Epithelial cell of proximal tubule (primary cell): ENCODE data around the gene GAS6. TPM values are rescaled to one million over a fixed set of nuclear protein-coding genes. Genes with fewer than 3 reads are reported as not detected.

Experiments used
- DNase-seq: peaks from one replicate; pipeline ENCODE4 v3.0.0-alpha.2; 2011; ENCODE audit warnings: low read depth
- H3K4me3 ChIP-seq: 2 replicates; pipeline ENCODE4 v1.5.1; 2011; ENCODE audit warnings: low read depth, mild to moderate bottlenecking, low read length
- CTCF ChIP-seq: conservative IDR thresholded peaks from 2 replicates; pipeline ENCODE4 v1.5.1; 2012; ENCODE audit warnings: low read depth, mild to moderate bottlenecking, low read length
- total RNA-seq: library from RNA; depleted of rRNA; stranded (reverse); fragments of >200 nt; gene quantifications from 2 replicates; pipeline ENCODE4 v1.2.3, GENCODE V29; 2015

GAS6 gene
- total RNA-seq, 1 donor from 2014 or later: 127 TPM

GRCh38 chr13:113816946-113817859 lies 46.7 kb downstream of the GAS6 start:
- DNase-seq: no peak
- peak; percentile 88 for TF ChIP-seq CTCF
- H3K4me3 ChIP-seq: no peak overlapping the region

GRCh38 chr13:113816254-113816929 lies 47.5 kb downstream of the GAS6 start:
- no peak overlapping the region for H3K4me3 ChIP-seq
- TF ChIP-seq CTCF: no peak
- DNase-seq: no peak

GRCh38 chr13:113815151-113816058 lies 48.5 kb downstream of the GAS6 start:
- no peak overlapping the region for H3K4me3 ChIP-seq
- DNase-seq: no peak
- no peak for TF ChIP-seq CTCF

GRCh38 chr13:113814435-113814821 lies 49.4 kb downstream of the GAS6 start:
- no peak for DNase-seq
- no peak for TF ChIP-seq CTCF
- no peak overlapping the region for H3K4me3 ChIP-seq

DNA sequence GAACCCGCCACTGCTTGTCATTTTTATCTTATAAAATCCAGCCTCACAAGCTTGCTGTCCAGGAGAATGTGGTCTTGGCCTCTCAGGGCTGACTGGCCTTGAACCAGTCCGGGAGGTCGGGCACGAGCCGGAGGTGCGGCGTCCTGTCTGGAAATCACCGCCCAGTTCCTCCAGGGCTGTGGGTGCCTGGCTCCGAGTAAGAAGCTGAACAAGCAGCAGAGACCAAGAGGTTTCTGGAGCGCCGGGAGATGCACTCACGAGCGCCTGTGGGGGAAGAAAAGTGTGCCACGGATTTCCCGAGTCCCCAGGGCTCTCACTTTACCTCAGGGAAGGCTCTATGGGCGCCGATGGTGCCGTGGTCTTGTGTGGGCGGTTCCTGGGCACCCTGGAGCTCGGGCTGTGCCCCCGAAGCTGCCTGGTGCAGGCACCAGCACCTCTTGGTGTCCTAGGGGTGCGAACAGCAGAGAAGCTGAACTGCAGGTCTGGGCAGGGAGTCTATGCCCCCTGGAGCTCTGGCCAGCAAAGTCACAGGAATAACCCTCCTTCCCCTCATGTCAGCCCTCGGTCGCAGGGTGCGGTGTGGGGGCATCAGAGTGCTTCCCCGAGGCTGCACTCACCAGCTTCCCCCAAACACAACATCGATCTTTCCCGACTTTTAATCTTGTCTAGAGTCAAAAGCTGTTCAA lies 50.0 kb downstream of the GAS6 start:
- no peak for DNase-seq
- no peak overlapping the region for H3K4me3 ChIP-seq
- TF ChIP-seq CTCF: no peak

GRCh38 chr13:113813070-113813748 lies 50.7 kb downstream of the GAS6 start:
- no peak for DNase-seq
- TF ChIP-seq CTCF: no peak
- no peak overlapping the region for H3K4me3 ChIP-seq
